HG03439 (cell line): ENCODE results near the gene DEPDC4.
"Not testable (repeated sequence)": the region's sequence is repeated elsewhere in the genome, so short reads cannot be mapped to it uniquely, and the experiment has no call there.

Experiments
- ATAC-seq: cut with Tn5 transposase; IDR thresholded peaks from one replicate; pipeline ENCODE4 v1.9.1; 2021; ENCODE audit warnings: mild to moderate bottlenecking, moderate library complexity; ENCODE audit not compliant: unreplicated experiment

Gene DEPDC4

GRCh38 chr12:100266835-100267602 lies at the start of gene DEPDC4, which contains the start of gene SCYL2:
DEPDC4 (minus strand) TSS chr12:100267079; CDS start chr12:100267076, 3 bp downstream.
SCYL2 (plus strand) TSS chr12:100267177; CDS start chr12:100282971, 15,794 bp downstream.
- peak; percentile 93 for ATAC-seq

- ATAC-seq: no peak
These were observed 44.4 kb upstream of the DEPDC4 start for GRCh38 chr12:100311317-100311716.

- ATAC-seq: not testable (repeated sequence)
These were observed 41.3 kb upstream of the DEPDC4 start for GRCh38 chr12:100308138-100308537.

GRCh38 chr12:100304334-100304733 lies 37.5 kb upstream of the DEPDC4 start:
- not testable (repeated sequence) for ATAC-seq

GRCh38 chr12:100303831-100304230 lies 37.0 kb upstream of the DEPDC4 start:
- no peak for ATAC-seq

- no peak for ATAC-seq
These were observed 35.2 kb upstream of the DEPDC4 start for GRCh38 chr12:100302081-100302480.

- no peak for ATAC-seq
These were observed 29.1 kb upstream of the DEPDC4 start for GRCh38 chr12:100295764-100296555.

- ATAC-seq: not testable (repeated sequence)
These were observed 27.5 kb upstream of the DEPDC4 start for GRCh38 chr12:100294366-100294765.

GRCh38 chr12:100293017-100293416 lies 26.1 kb upstream of the DEPDC4 start:
- ATAC-seq: no peak

GRCh38 chr12:100290016-100290415 lies 23.1 kb upstream of the DEPDC4 start:
- no peak for ATAC-seq

GRCh38 chr12:100289038-100289437 lies 22.2 kb upstream of the DEPDC4 start:
- no peak for ATAC-seq

GRCh38 chr12:100284556-100284955 lies 17.7 kb upstream of the DEPDC4 start:
- not testable (repeated sequence) for ATAC-seq

GRCh38 chr12:100279607-100280244 lies 12.8 kb upstream of the DEPDC4 start:
- ATAC-seq: no peak

GRCh38 chr12:100279159-100279558 lies 12.3 kb upstream of the DEPDC4 start:
- ATAC-seq: no peak

GRCh38 chr12:100274291-100274690 lies 7.4 kb upstream of the DEPDC4 start:
- ATAC-seq: no peak

- no peak for ATAC-seq
These were observed 6.9 kb upstream of the DEPDC4 start for GRCh38 chr12:100273782-100274181.

GRCh38 chr12:100268835-100269564 lies 2.1 kb upstream of the DEPDC4 start:
- ATAC-seq: no peak

GRCh38 chr12:100267603-100268281 lies 863 bp upstream of the DEPDC4 start:
- peak; percentile 20 for ATAC-seq

GRCh38 chr12:100266585-100266834 lies 369 bp downstream of the DEPDC4 start:
- peak; percentile 86 for ATAC-seq
